Measurements from ENCODE around the gene TFR2. TPM values are rescaled to one million over a fixed set of nuclear protein-coding genes. Genes with fewer than 3 reads are reported as not detected.

Gene TFR2
- total and polyA plus RNA-seq, 9 of the 15 experiments (the other 6 are each of a cell fraction or from before 2014, with no cell fraction given) = 3.8 to 123 (median 51.1) TPM

GRCh38 chr7:100673302-100673941 is 32.1 kb upstream of the TFR2 start, which contains the start of gene GNB2 (continued):
- TF ChIP-seq AFF4 (CRISPR knock-in tag; IDR thresholded peaks at IDR 0.05) (peak; percentile 75; the same call in 1 of the 2 replicates), POLR2AphosphoS2 (IDR thresholded peaks at IDR 0.05; ENCODE audit: low read length) (no peak), TCF7L2 (IDR thresholded peaks at IDR 0.05; ENCODE audit: low read depth, low read length) (peak; percentile 97), SIN3A (IDR thresholded peaks at IDR 0.05; ENCODE audit: borderline replicate concordance in 2 of 2, control insufficient read depth in 1 of 2, low read depth in 2 of 2, low read length in 2 of 2) (peak; percentile 85; a peak in 2 of 4 replicates), FOXK2 (conservative IDR thresholded peaks at IDR 0.05 in 1 of 2, IDR thresholded peaks at IDR 0.05 in 1 of 2; ENCODE audit: low read depth in 2 of 2) (peak in 1 of 2 experiments; percentile 100; a peak in 2 of 4 replicates), ARID2 (IDR thresholded peaks at IDR 0.05) (no peak), KDM1A (IDR thresholded peaks at IDR 0.05) (no peak), ILK (tag; IDR thresholded peaks at IDR 0.05; ENCODE audit: borderline replicate concordance, low read depth) (no peak), SETDB1 (IDR thresholded peaks at IDR 0.05; ENCODE audit: low read length) (no peak), CREB1 (IDR thresholded peaks at IDR 0.05) (peak; percentile 90), CREB1 (CRISPR knock-in tag; IDR thresholded peaks at IDR 0.05) (peak; percentile 93), FOXP1 (CRISPR knock-in tag; IDR thresholded peaks at IDR 0.05) (peak; percentile 44; the same call in 1 of the 2 replicates), ZNF23 (CRISPR knock-in tag; IDR thresholded peaks at IDR 0.05) (no peak), SP2 (IDR thresholded peaks at IDR 0.05; ENCODE audit: extremely low read depth, low read depth, low read length, poor library complexity, severe bottlenecking) (no peak)
- TF ChIP-seq, protein P1, sequence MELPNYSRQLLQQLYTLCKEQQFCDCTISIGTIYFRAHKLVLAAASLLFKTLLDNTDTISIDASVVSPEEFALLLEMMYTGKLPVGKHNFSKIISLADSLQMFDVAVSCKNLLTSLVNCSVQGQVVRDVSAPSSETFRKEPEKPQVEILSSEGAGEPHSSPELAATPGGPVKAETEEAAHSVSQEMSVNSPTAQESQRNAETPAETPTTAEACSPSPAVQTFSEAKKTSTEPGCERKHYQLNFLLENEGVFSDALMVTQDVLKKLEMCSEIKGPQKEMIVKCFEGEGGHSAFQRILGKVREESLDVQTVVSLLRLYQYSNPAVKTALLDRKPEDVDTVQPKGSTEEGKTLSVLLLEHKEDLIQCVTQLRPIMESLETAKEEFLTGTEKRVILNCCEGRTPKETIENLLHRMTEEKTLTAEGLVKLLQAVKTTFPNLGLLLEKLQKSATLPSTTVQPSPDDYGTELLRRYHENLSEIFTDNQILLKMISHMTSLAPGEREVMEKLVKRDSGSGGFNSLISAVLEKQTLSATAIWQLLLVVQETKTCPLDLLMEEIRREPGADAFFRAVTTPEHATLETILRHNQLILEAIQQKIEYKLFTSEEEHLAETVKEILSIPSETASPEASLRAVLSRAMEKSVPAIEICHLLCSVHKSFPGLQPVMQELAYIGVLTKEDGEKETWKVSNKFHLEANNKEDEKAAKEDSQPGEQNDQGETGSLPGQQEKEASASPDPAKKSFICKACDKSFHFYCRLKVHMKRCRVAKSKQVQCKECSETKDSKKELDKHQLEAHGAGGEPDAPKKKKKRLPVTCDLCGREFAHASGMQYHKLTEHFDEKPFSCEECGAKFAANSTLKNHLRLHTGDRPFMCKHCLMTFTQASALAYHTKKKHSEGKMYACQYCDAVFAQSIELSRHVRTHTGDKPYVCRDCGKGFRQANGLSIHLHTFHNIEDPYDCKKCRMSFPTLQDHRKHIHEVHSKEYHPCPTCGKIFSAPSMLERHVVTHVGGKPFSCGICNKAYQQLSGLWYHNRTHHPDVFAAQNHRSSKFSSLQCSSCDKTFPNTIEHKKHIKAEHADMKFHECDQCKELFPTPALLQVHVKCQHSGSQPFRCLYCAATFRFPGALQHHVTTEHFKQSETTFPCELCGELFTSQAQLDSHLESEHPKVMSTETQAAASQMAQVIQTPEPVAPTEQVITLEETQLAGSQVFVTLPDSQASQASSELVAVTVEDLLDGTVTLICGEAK (IDR thresholded peaks at IDR 0.05) = no peak
- TF ChIP-seq, protein P1 (CRISPR knock-in tag; IDR thresholded peaks at IDR 0.05) = no peak

Measured in K562 (cell line).